CD14-positive monocyte (primary cell): Measurements from ENCODE around the gene CADM2. TPM values are rescaled to one million over a fixed set of nuclear protein-coding genes. Genes with fewer than 3 reads are reported as not detected.

Experiments
- DNase-seq, 3 donors: peaks; one replicate each; pipeline ENCODE4 v3.0.0-alpha.2; 2011 to 2022
- H2AFZ ChIP-seq: 2 replicates; pipeline ENCODE4 v1.6.0; 2012; ENCODE audit warnings: mild to moderate bottlenecking, low read depth, low read length, inconsistent platforms; ENCODE audit not compliant: insufficient read depth, poor library complexity, severe bottlenecking
- H3K27ac ChIP-seq, 2 donors: 1 replicate in 1 of 2; 2 replicates in 1 of 2; pipeline ENCODE4 v1.5.1; 2012 to 2013; ENCODE audit warnings: low read length in 2 of 2, control low read depth in 1 of 2, inconsistent platforms in 1 of 2, low read depth in 1 of 2, mild to moderate bottlenecking in 1 of 2
- H3K27me3 ChIP-seq, 2 donors: one replicate each; pipeline versions ENCODE4 v1.6.0 to v1.6.1; 2011 to 2013; ENCODE audit warnings: low read length in 2 of 2; ENCODE audit not compliant: control insufficient read depth in 2 of 2, insufficient read depth in 2 of 2
- H3K36me3 ChIP-seq, 2 donors: replicated peaks in 1 of 2; 1 replicate in 1 of 2; 2 replicates in 1 of 2; pipeline versions ENCODE4 v1.5.1 to v1.6.1; 2012 to 2013; ENCODE audit warnings: low read length in 2 of 2, control low read depth in 1 of 2, inconsistent platforms in 1 of 2, mild to moderate bottlenecking in 1 of 2; ENCODE audit not compliant: insufficient read depth in 2 of 2, control insufficient read depth in 1 of 2
- H3K4me1 ChIP-seq, 2 donors: 1 replicate in 1 of 2; 2 replicates in 1 of 2; pipeline versions ENCODE4 v1.5.1 to v1.6.1; 2012 to 2013; ENCODE audit warnings: low read length in 2 of 2, control low read depth in 1 of 2, inconsistent platforms in 1 of 2, mild to moderate bottlenecking in 1 of 2, moderate library complexity in 1 of 2; ENCODE audit not compliant: insufficient read depth in 2 of 2, control insufficient read depth in 1 of 2
- H3K4me2 ChIP-seq: replicated peaks from 2 replicates; pipeline ENCODE3; 2012; ENCODE audit warnings: low read length, moderate library complexity, mild to moderate bottlenecking; ENCODE audit not compliant: poor library complexity, severe bottlenecking; ENCODE audit errors: extremely low read depth
- H3K4me3 ChIP-seq, 3 experiments: fragments of 200-600 bp in 1 of 3; sonication (generic) in 1 of 3; replicated peaks in 1 of 3; 1 replicate in 2 of 3; 2 replicates in 1 of 3; pipeline ENCODE4 v1.5.1; 2011 to 2013; ENCODE audit warnings: low read length in 3 of 3, mild to moderate bottlenecking in 3 of 3, control low read depth in 2 of 3, low read depth in 2 of 3, inconsistent platforms in 1 of 3, moderate library complexity in 1 of 3
- H3K79me2 ChIP-seq: 2 replicates; pipeline ENCODE4 v1.6.0; 2012; ENCODE audit warnings: mild to moderate bottlenecking, control low read depth, inconsistent platforms, low read length, moderate library complexity; ENCODE audit not compliant: insufficient read depth
- H3K9ac ChIP-seq: 2 replicates; pipeline ENCODE4 v1.6.0; 2017; ENCODE audit warnings: low read length, mild to moderate bottlenecking; ENCODE audit not compliant: insufficient read depth, poor library complexity, severe bottlenecking
- H3K9me3 ChIP-seq, 2 donors: replicated peaks in 1 of 2; 1 replicate in 1 of 2; 2 replicates in 1 of 2; pipeline versions ENCODE4 v1.5.1 to v1.6.1; 2012 to 2013; ENCODE audit warnings: low read length in 2 of 2, control low read depth in 1 of 2; ENCODE audit not compliant: control insufficient read depth in 1 of 2, insufficient read depth in 1 of 2
- H4K20me1 ChIP-seq: 2 replicates; pipeline ENCODE4 v1.6.0; 2012; ENCODE audit warnings: mild to moderate bottlenecking, low read length, control low read depth, moderate library complexity; ENCODE audit not compliant: insufficient read depth
- H3K27ac Mint-ChIP-seq, 7 donors: one replicate each; pipeline ENCODE4 v1.8.0; 2020; ENCODE audit warnings: mild to moderate bottlenecking in 7 of 7, mixed read lengths in 7 of 7, moderate library complexity in 6 of 7, inconsistent platforms in 2 of 7
- H3K27me3 Mint-ChIP-seq, 3 donors: one replicate each; pipeline ENCODE4 v1.8.0; 2021 to 2022; ENCODE audit warnings: low read depth in 3 of 3, mild to moderate bottlenecking in 3 of 3, mixed read lengths in 3 of 3, moderate library complexity in 3 of 3, inconsistent platforms in 1 of 3
- H3K36me3 Mint-ChIP-seq, 2 donors: one replicate each; pipeline ENCODE4 v1.8.0; 2020; ENCODE audit warnings: mixed read lengths in 2 of 2, inconsistent platforms in 1 of 2, mild to moderate bottlenecking in 1 of 2
- H3K4me1 Mint-ChIP-seq: one replicate; pipeline ENCODE4 v1.8.0; 2020; ENCODE audit warnings: mild to moderate bottlenecking, mixed read lengths
- H3K4me3 Mint-ChIP-seq, 2 donors: one replicate each; pipeline ENCODE4 v1.8.0; 2020; ENCODE audit warnings: mild to moderate bottlenecking in 2 of 2, mixed read lengths in 2 of 2, moderate library complexity in 1 of 2
- H3K9me3 Mint-ChIP-seq, 7 donors: one replicate each; pipeline ENCODE4 v1.8.0; 2020 to 2022; ENCODE audit warnings: mixed read lengths in 7 of 7, mild to moderate bottlenecking in 6 of 7, moderate library complexity in 6 of 7, inconsistent platforms in 2 of 7
- CTCF ChIP-seq: fragments of 200-600 bp; IDR thresholded peaks from one replicate; pipeline ENCODE4 v1.8.0; 2022; ENCODE audit warnings: antibody characterized with exemption, mild to moderate bottlenecking
- WGBS: methylation state at CpG from one replicate; pipeline ENCODE4 v1.1.5; 2013; ENCODE audit warnings: missing lambda C conversion rate; ENCODE audit not compliant: insufficient coverage; 5-methylcytosine and 5-hydroxymethylcytosine counted together
- intact Hi-C, 2 donors: fragments of 100-400 bp; cut with micrococcal nuclease; formaldehyde crosslinking; loops; one replicate each; pipeline versions ENCODE4 v1.15.0 to v1.15.1; 2023
- polyA plus RNA-seq, 3 donors: library from polyadenylated mRNA; depleted of rRNA in 1 of 3; unstranded in 2 of 3; stranded (reverse) in 1 of 3; fragments of 300-500 nt in 2 of 3; fragments of >200 nt in 1 of 3; fragmentation: Illumina TruSeq in 2 of 3; gene quantifications; 1 replicate in 2 of 3; 2 replicates in 1 of 3; pipeline ENCODE4 v1.2.3, GENCODE V29; 2012 to 2021

Gene CADM2
- polyA plus RNA-seq, 3 donors: not detected

GRCh38 chr3:85182975-85183752 lies 224.4 kb downstream of the CADM2 start:
- no peak overlapping the region for H3K9ac ChIP-seq
- no peak overlapping the region for H3K4me3 ChIP-seq
- WGBS: no CpG with 5 or more reads among the region's 3 CpGs
- H3K27ac ChIP-seq: no peak overlapping the region
- intact Hi-C loops: no loop called here
- H3K4me1 Mint-ChIP-seq: no peaks in the 10 kb centered on the region
- no peak overlapping the region for H2AFZ ChIP-seq
- H3K9me3 ChIP-seq: no peaks in the 10 kb centered on the region
- H3K27me3 ChIP-seq: no peaks in the 10 kb centered on the region
- H3K27me3 Mint-ChIP-seq: no peaks in the 10 kb centered on the region
- no peak overlapping the region for H3K27ac Mint-ChIP-seq
- no peak overlapping the region for H3K4me3 Mint-ChIP-seq
- no peak for TF ChIP-seq CTCF
- no peak for DNase-seq
- no peaks in the 10 kb centered on the region for H3K79me2 ChIP-seq
- no peaks in the 10 kb centered on the region for H3K9me3 Mint-ChIP-seq
- H3K36me3 ChIP-seq: no peaks in the 10 kb centered on the region
- H3K4me1 ChIP-seq: no peaks in the 10 kb centered on the region
- no peak overlapping the region for H3K4me2 ChIP-seq
- no peaks in the 10 kb centered on the region for H3K36me3 Mint-ChIP-seq
- H4K20me1 ChIP-seq: no peaks in the 10 kb centered on the region

- no peak overlapping the region for H3K4me3 ChIP-seq
- no peak for DNase-seq
- H3K4me2 ChIP-seq: no peak overlapping the region
- no peaks in the 10 kb centered on the region for H3K79me2 ChIP-seq
- TF ChIP-seq CTCF: no peak
- H3K36me3 ChIP-seq: no peaks in the 10 kb centered on the region
- Mint-ChIP-seq H3K4me1 (no peaks in the 10 kb centered on the region), H3K27ac (no peak overlapping the region), H3K36me3 (no peaks in the 10 kb centered on the region), H3K9me3 (peaks cover 0 to 3% (median 0%) of the 10 kb centered on the region in 7 donors), H3K27me3 (peaks cover 0 to 2% (median 0%) of the 10 kb centered on the region in 3 donors), H3K4me3 (no peak overlapping the region)
- intact Hi-C loops: no loop called here
- H3K4me1 ChIP-seq: no peaks in the 10 kb centered on the region
- H4K20me1 ChIP-seq: no peaks in the 10 kb centered on the region
- H2AFZ ChIP-seq: no peak overlapping the region
- no peaks in the 10 kb centered on the region for H3K9me3 ChIP-seq
- H3K27me3 ChIP-seq: no peaks in the 10 kb centered on the region
- no peak overlapping the region for H3K27ac ChIP-seq
- H3K9ac ChIP-seq: no peak overlapping the region
- no CpG with 5 or more reads among the region's 1 CpG for WGBS
Observed at GRCh38 chr3:85185495-85185894, 226.7 kb downstream of the CADM2 start.
